Kidney epithelial cell (primary cell): ENCODE data around the gene C1QA. TPM values are rescaled to one million over a fixed set of nuclear protein-coding genes. Genes with fewer than 3 reads are reported as not detected.

Experiments
- DNase-seq: peaks from one replicate; pipeline ENCODE4 v3.0.0-alpha.2; 2010; ENCODE audit warnings: low read depth
- H3K27me3 ChIP-seq: 2 replicates; pipeline ENCODE4 v1.6.0; 2011; ENCODE audit warnings: low read length; ENCODE audit not compliant: control insufficient read depth, insufficient read depth
- H3K36me3 ChIP-seq: 2 replicates; pipeline ENCODE4 v1.5.1; 2011; ENCODE audit warnings: low read length; ENCODE audit not compliant: control insufficient read depth, insufficient read depth
- H3K4me3 ChIP-seq: 2 replicates; pipeline ENCODE4 v1.5.1; 2011; ENCODE audit warnings: low read depth, mild to moderate bottlenecking, control low read depth, low read length
- total RNA-seq: library from RNA; depleted of rRNA; stranded (reverse); fragments of >200 nt; gene quantifications from 2 replicates; pipeline ENCODE4 v1.2.3, GENCODE V29; 2015
- TF ChIP-seq, protein P1 (sequence below): IDR thresholded peaks from 2 replicates; pipeline ENCODE4 v1.5.1; 2011; ENCODE audit warnings: mild to moderate bottlenecking, moderate library complexity, low read length, control low read depth, inconsistent platforms; ENCODE audit not compliant: insufficient read depth, poor library complexity, severe bottlenecking

The C1QA gene, protein sequence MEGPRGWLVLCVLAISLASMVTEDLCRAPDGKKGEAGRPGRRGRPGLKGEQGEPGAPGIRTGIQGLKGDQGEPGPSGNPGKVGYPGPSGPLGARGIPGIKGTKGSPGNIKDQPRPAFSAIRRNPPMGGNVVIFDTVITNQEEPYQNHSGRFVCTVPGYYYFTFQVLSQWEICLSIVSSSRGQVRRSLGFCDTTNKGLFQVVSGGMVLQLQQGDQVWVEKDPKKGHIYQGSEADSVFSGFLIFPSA
- total RNA-seq: 0.82 and 2.2 TPM in 2 replicates

- peaks cover 34% of the 10 kb centered on the region for H3K27me3 ChIP-seq
- no peak for DNase-seq
- H3K4me3 ChIP-seq: no peak within 1 kb of the TSS
- TF ChIP-seq, protein P1, sequence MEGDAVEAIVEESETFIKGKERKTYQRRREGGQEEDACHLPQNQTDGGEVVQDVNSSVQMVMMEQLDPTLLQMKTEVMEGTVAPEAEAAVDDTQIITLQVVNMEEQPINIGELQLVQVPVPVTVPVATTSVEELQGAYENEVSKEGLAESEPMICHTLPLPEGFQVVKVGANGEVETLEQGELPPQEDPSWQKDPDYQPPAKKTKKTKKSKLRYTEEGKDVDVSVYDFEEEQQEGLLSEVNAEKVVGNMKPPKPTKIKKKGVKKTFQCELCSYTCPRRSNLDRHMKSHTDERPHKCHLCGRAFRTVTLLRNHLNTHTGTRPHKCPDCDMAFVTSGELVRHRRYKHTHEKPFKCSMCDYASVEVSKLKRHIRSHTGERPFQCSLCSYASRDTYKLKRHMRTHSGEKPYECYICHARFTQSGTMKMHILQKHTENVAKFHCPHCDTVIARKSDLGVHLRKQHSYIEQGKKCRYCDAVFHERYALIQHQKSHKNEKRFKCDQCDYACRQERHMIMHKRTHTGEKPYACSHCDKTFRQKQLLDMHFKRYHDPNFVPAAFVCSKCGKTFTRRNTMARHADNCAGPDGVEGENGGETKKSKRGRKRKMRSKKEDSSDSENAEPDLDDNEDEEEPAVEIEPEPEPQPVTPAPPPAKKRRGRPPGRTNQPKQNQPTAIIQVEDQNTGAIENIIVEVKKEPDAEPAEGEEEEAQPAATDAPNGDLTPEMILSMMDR: no peak
- no peaks in the 10 kb centered on the region for H3K36me3 ChIP-seq
These were observed at the start of gene C1QA for GRCh38 chr1:22636353-22636752. Gene C1QA (plus strand): TSS chr1:22636628. CDS start chr1:22637617, 989 bp downstream.

- no peak for DNase-seq
- TF ChIP-seq, protein P1: no peak
- Histone ChIP-seq H3K36me3 (no peaks in the 10 kb centered on the region), H3K4me3 (no peak overlapping the region), H3K27me3 (peaks cover 34% of the 10 kb centered on the region)
These were observed 49.2 kb upstream of the C1QA start for GRCh38 chr1:22587247-22587646.

GRCh38 chr1:22588899-22589422 is 47.5 kb upstream of the C1QA start:
- Histone ChIP-seq H3K36me3 (no peaks in the 10 kb centered on the region), H3K27me3 (peaks cover 36% of the 10 kb centered on the region), H3K4me3 (no peak overlapping the region)
- DNase-seq: no peak
- TF ChIP-seq, protein P1: no peak

DNA sequence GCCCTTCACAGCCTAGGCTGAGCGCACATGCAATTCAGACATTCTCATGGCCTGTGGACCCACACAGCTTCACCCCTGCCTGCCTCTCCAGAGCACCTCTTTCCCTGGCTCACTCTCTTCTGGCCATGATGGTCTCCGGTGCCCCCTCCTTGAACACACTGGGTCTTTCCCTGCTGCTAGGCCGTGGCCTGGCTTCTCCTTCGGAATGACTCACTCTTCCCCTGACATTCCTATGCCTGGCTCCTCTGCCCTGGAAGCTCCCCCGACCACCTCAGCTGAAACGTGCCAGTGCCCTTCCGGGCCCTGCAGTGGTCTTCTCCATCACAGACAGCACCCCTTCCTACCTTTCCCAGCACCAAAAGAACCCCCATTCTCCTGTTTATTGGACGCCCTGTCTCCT is 44.9 kb upstream of the C1QA start:
- no peak for DNase-seq

GRCh38 chr1:22592051-22592450 is 44.4 kb upstream of the C1QA start:
- H3K27me3 ChIP-seq: peaks cover 43% of the 10 kb centered on the region
- no peaks in the 10 kb centered on the region for H3K36me3 ChIP-seq
- DNase-seq: no peak
- no peak overlapping the region for H3K4me3 ChIP-seq
- TF ChIP-seq, protein P1: no peak

More for the DNA sequence above, 44.9 kb upstream of the C1QA start:
- Histone ChIP-seq H3K27me3 (peaks cover 43% of the 10 kb centered on the region), H3K36me3 (no peaks in the 10 kb centered on the region), H3K4me3 (no peak overlapping the region)
- TF ChIP-seq, protein P1: no peak
